ENCODE results near the gene IGF2BP2.

IGF2BP2 gene

GRCh38 chr3:185825006-185825638, at the start of gene IGF2BP2:
Gene IGF2BP2 (minus strand): TSS chr3:185825042. CDS start chr3:185824960, 82 bp downstream.
- no peak for TF ChIP-seq PATZ1 (CRISPR knock-in tag; IDR thresholded peaks at IDR 0.05; ENCODE audit: borderline replicate concordance)
- TF ChIP-seq SNAI2 (CRISPR knock-in tag; IDR thresholded peaks at IDR 0.05): no peak
- TF ChIP-seq ESRRG (CRISPR knock-in tag; IDR thresholded peaks at IDR 0.05): no peak
- no peak for TF ChIP-seq ZFP3 (CRISPR knock-in tag; IDR thresholded peaks at IDR 0.05)
- no peak for TF ChIP-seq RARB (CRISPR knock-in tag; IDR thresholded peaks at IDR 0.05)
- no peak for TF ChIP-seq ZNF70 (CRISPR knock-in tag; IDR thresholded peaks at IDR 0.05)
- TF ChIP-seq ISL1 (CRISPR knock-in tag; IDR thresholded peaks at IDR 0.05): no peak
- TF ChIP-seq, protein P1, sequence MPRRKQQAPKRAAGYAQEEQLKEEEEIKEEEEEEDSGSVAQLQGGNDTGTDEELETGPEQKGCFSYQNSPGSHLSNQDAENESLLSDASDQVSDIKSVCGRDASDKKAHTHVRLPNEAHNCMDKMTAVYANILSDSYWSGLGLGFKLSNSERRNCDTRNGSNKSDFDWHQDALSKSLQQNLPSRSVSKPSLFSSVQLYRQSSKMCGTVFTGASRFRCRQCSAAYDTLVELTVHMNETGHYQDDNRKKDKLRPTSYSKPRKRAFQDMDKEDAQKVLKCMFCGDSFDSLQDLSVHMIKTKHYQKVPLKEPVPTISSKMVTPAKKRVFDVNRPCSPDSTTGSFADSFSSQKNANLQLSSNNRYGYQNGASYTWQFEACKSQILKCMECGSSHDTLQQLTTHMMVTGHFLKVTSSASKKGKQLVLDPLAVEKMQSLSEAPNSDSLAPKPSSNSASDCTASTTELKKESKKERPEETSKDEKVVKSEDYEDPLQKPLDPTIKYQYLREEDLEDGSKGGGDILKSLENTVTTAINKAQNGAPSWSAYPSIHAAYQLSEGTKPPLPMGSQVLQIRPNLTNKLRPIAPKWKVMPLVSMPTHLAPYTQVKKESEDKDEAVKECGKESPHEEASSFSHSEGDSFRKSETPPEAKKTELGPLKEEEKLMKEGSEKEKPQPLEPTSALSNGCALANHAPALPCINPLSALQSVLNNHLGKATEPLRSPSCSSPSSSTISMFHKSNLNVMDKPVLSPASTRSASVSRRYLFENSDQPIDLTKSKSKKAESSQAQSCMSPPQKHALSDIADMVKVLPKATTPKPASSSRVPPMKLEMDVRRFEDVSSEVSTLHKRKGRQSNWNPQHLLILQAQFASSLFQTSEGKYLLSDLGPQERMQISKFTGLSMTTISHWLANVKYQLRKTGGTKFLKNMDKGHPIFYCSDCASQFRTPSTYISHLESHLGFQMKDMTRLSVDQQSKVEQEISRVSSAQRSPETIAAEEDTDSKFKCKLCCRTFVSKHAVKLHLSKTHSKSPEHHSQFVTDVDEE (CRISPR knock-in tag; IDR thresholded peaks at IDR 0.05): no peak
- no peak for TF ChIP-seq CSDC2 (CRISPR knock-in tag; IDR thresholded peaks at IDR 0.05)
- no peak for TF ChIP-seq GLIS3 (CRISPR knock-in tag; IDR thresholded peaks at IDR 0.05)
- no peak for TF ChIP-seq PPARA (CRISPR knock-in tag; IDR thresholded peaks at IDR 0.05; ENCODE audit: borderline replicate concordance)
- TF ChIP-seq ZC3H10 (CRISPR knock-in tag; IDR thresholded peaks at IDR 0.05): no peak
- TF ChIP-seq, protein P2, sequence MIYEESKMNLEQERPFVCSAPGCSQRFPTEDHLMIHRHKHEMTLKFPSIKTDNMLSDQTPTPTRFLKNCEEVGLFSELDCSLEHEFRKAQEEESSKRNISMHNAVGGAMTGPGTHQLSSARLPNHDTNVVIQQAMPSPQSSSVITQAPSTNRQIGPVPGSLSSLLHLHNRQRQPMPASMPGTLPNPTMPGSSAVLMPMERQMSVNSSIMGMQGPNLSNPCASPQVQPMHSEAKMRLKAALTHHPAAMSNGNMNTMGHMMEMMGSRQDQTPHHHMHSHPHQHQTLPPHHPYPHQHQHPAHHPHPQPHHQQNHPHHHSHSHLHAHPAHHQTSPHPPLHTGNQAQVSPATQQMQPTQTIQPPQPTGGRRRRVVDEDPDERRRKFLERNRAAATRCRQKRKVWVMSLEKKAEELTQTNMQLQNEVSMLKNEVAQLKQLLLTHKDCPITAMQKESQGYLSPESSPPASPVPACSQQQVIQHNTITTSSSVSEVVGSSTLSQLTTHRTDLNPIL (CRISPR knock-in tag; IDR thresholded peaks at IDR 0.05; ENCODE audit: low read depth): no peak
- peak; percentile 77 for ATAC-seq

GRCh38 chr3:185874119-185874518, 49.3 kb upstream of the IGF2BP2 start:
- no peak for TF ChIP-seq PATZ1 (CRISPR knock-in tag; IDR thresholded peaks at IDR 0.05; ENCODE audit: borderline replicate concordance)
- TF ChIP-seq ZNF565 (CRISPR knock-in tag; conservative IDR thresholded peaks at IDR 0.05; ENCODE audit: low read depth): no peak
- no peak for TF ChIP-seq ISL1 (CRISPR knock-in tag; IDR thresholded peaks at IDR 0.05)
- TF ChIP-seq ARNTL (CRISPR knock-in tag; IDR thresholded peaks at IDR 0.05; ENCODE audit: borderline replicate concordance, low read depth): no peak
- TF ChIP-seq ZNF70 (CRISPR knock-in tag; IDR thresholded peaks at IDR 0.05): no peak
- TF ChIP-seq TCF4 (CRISPR knock-in tag; IDR thresholded peaks at IDR 0.05; ENCODE audit: borderline replicate concordance): no peak
- TF ChIP-seq SNAI2 (CRISPR knock-in tag; IDR thresholded peaks at IDR 0.05): no peak
- no peak for TF ChIP-seq ESRRG (CRISPR knock-in tag; IDR thresholded peaks at IDR 0.05)
- no peak for ATAC-seq

DNA sequence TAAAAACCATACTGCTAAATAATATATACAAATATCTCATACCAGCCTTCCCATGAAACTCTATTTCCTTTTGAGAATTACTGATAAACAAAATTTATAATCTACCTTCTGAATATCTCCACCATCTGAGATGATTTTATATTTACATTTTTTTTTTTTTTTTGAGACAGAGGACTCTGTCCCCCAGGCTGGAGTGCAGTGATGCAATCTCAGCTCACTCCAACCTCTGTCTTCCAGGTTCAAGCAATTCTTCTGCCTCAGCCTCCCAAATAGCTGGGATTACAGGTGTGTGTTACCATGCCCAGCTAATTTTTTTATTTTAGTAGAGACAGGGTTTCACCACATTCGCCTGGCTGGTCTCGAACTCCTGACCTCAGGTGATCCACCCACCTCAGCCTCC, 42.8 kb upstream of the IGF2BP2 start:
- no peak for ATAC-seq
- TF ChIP-seq GLIS3 (CRISPR knock-in tag; IDR thresholded peaks at IDR 0.05) (no peak), CSRNP3 (CRISPR knock-in tag; IDR thresholded peaks at IDR 0.05) (no peak), SNAI2 (CRISPR knock-in tag; IDR thresholded peaks at IDR 0.05) (no peak), TOX (CRISPR knock-in tag; IDR thresholded peaks at IDR 0.05; ENCODE audit: borderline replicate concordance) (no peak), ZNF70 (CRISPR knock-in tag; IDR thresholded peaks at IDR 0.05) (no peak), ARNTL (CRISPR knock-in tag; IDR thresholded peaks at IDR 0.05; ENCODE audit: borderline replicate concordance, low read depth) (no peak), ZNF8 (CRISPR knock-in tag; IDR thresholded peaks at IDR 0.05) (no peak)
- TF ChIP-seq, protein P1 (CRISPR knock-in tag; IDR thresholded peaks at IDR 0.05): no peak

All from SK-N-SH treated with all-trans-retinoic acid at 6 μM for 48 hours (cell line).